Esophagus muscularis mucosa (tissue), 4 donors: Measurements from ENCODE around the gene MID1. TPM values are rescaled to one million over a fixed set of nuclear protein-coding genes. Genes with fewer than 3 reads are reported as not detected.

ENCODE experiments used
- DNase-seq: peaks from one replicate; pipeline ENCODE4 v3.0.0-alpha.2; 2017; ENCODE audit errors: extremely low spot score
- H3K27ac ChIP-seq, 4 donors: fragments of 200-600 bp; sonication (generic); replicated peaks in 1 of 4; 1 replicate in 3 of 4; 2 replicates in 1 of 4; pipeline ENCODE4 v1.5.1; 2016 to 2019; ENCODE audit warnings: mild to moderate bottlenecking in 1 of 4
- H3K27me3 ChIP-seq, 4 donors: fragments of 200-600 bp; sonication (generic); one replicate each; pipeline versions ENCODE4 v1.5.1 to v1.6.0; 2016 to 2019
- H3K36me3 ChIP-seq, 4 donors: fragments of 200-600 bp; sonication (generic); one replicate each; pipeline ENCODE4 v1.5.1; 2016 to 2019
- H3K4me1 ChIP-seq, 4 donors: fragments of 200-600 bp; sonication (generic); one replicate each; pipeline ENCODE4 v1.5.1; 2016 to 2019
- H3K4me3 ChIP-seq, 4 donors: fragments of 200-600 bp; sonication (generic); 1 replicate in 2 of 4; 2 replicates in 2 of 4; pipeline ENCODE4 v1.5.1; 2016 to 2019; ENCODE audit warnings: mild to moderate bottlenecking in 4 of 4, moderate library complexity in 1 of 4
- H3K9me3 ChIP-seq, 4 donors: fragments of 200-600 bp; sonication (generic); 1 replicate in 3 of 4; 2 replicates in 1 of 4; pipeline ENCODE4 v1.5.1; 2016 to 2019
- CTCF ChIP-seq, 3 experiments: fragments of 200-600 bp in 2 of 3; fragments of 450-650 bp in 1 of 3; sonication (generic) in 2 of 3; IDR thresholded peaks; one replicate each; pipeline ENCODE4 v1.5.1; 2017 to 2019; ENCODE audit warnings: antibody characterized with exemption in 3 of 3, mild to moderate bottlenecking in 2 of 3, moderate library complexity in 1 of 3
- EP300 ChIP-seq: sonication (generic); formaldehyde crosslinking; IDR thresholded peaks from one replicate; pipeline ENCODE4 v1.6.1; 2017; ENCODE audit warnings: antibody characterized with exemption
- POLR2A ChIP-seq: fragments of 450-650 bp; IDR thresholded peaks from one replicate; pipeline ENCODE4 v1.6.1; 2017; ENCODE audit warnings: antibody characterized with exemption, moderate library complexity, mild to moderate bottlenecking, low read depth
- POLR2AphosphoS5 ChIP-seq, 2 donors: sonication (generic); formaldehyde crosslinking; IDR thresholded peaks; one replicate each; pipeline ENCODE4 v1.6.1; 2017; ENCODE audit warnings: antibody characterized with exemption in 2 of 2
- WGBS: methylation state at CpG from one replicate; pipeline ENCODE4 v1.1.5; 2018; 5-methylcytosine and 5-hydroxymethylcytosine counted together
- intact Hi-C: fragments of 100-400 bp; cut with DNase I; formaldehyde crosslinking; loops from one replicate; pipeline ENCODE4 v1.15.1; 2023
- small RNA-seq, 3 donors: library from RNA; depleted of rRNA; stranded (forward); fragments of <200 nt; gene quantifications; one replicate each; pipeline ENCODE3, GENCODE V24; 2016
- total RNA-seq, 4 donors: library from RNA; depleted of rRNA; stranded (reverse); fragments of >200 nt; gene quantifications; one replicate each; pipeline versions ENCODE4 v1.1.0 to v1.2.1, GENCODE V29; 2016

Gene MID1
- total RNA-seq, 4 donors from 2014 or later: 11.2 to 22.0 (median 16.2) TPM

- DNase-seq: no peak
- no peaks in the 10 kb centered on the region for H3K4me1 ChIP-seq
- H3K36me3 ChIP-seq: no peaks in the 10 kb centered on the region
- intact Hi-C loops: no loop called here
- whole genome bisulfite sequencing: 60% methylated on average over 6 of the region's 6 CpGs
- H3K27ac ChIP-seq: no peak overlapping the region
- H3K27me3 ChIP-seq: no peaks in the 10 kb centered on the region
- TF ChIP-seq EP300: no peak
- TF ChIP-seq POLR2A: no peak
- TF ChIP-seq POLR2AphosphoS5 (IDR thresholded peaks at IDR 0.05): no peak
- TF ChIP-seq CTCF (IDR thresholded peaks at IDR 0.05): no peak
- no peak overlapping the region for H3K4me3 ChIP-seq
- H3K9me3 ChIP-seq: no peaks in the 10 kb centered on the region
Observed at GRCh38 chrX:10395643-10396042, 224.7 kb downstream of the MID1 start.

Small RNA genes lying within 50 kb of the gene (small RNA-seq; reads per million reads assigned to genes)
- gene RNU6-800P: 0 reads per million in 3 donors
